Colonic mucosa (tissue), 4 donors: ENCODE results near the gene C6orf89. TPM values are rescaled to one million over a fixed set of nuclear protein-coding genes. Genes with fewer than 3 reads are reported as not detected.
"Not testable (repeated sequence)": the region's sequence is repeated elsewhere in the genome, so short reads cannot be mapped to it uniquely, and the experiment has no call there.

Experiments
- DNase-seq: peaks from one replicate; pipeline ENCODE4 v3.0.0-alpha.2; 2020
- H3K27ac ChIP-seq: fragments of 200-600 bp; one replicate; pipeline ENCODE4 v1.8.0; 2021
- H3K27me3 ChIP-seq: fragments of 200-600 bp; one replicate; pipeline ENCODE4 v1.8.0; 2021
- H3K36me3 ChIP-seq: fragments of 200-600 bp; one replicate; pipeline ENCODE4 v1.8.0; 2021
- H3K4me1 ChIP-seq: fragments of 200-600 bp; one replicate; pipeline ENCODE4 v1.8.0; 2021; ENCODE audit warnings: mild to moderate bottlenecking
- H3K4me3 ChIP-seq: fragments of 200-600 bp; one replicate; pipeline ENCODE4 v1.8.0; 2021
- H3K9ac ChIP-seq, 2 donors: one replicate each; pipeline ENCODE4 v1.7.0; 2013; ENCODE audit warnings: control low read depth in 2 of 2, low read depth in 2 of 2, low read length in 2 of 2
- H3K9me3 ChIP-seq: fragments of 200-600 bp; one replicate; pipeline ENCODE4 v1.8.0; 2021
- CTCF ChIP-seq: fragments of 200-600 bp; IDR thresholded peaks from one replicate; pipeline ENCODE4 v1.8.0; 2022; ENCODE audit warnings: antibody characterized with exemption, mild to moderate bottlenecking
- intact Hi-C: fragments of 100-400 bp; cut with DNase I; formaldehyde crosslinking; loops from one replicate; pipeline ENCODE4 v1.14.1; 2022
- total RNA-seq, 2 donors: library from RNA; stranded (reverse); fragmentation: NEBNext Ultra II Directional in 1 of 2; extraction: Animal tissue kit (Norgen Biotek cat#: 25700) in 1 of 2; gene quantifications; one replicate each; pipeline ENCODE4 v1.2.1, GENCODE V29; 2021
- donor health status: healthy.
- donor health status: DM: no; HTN: no; CAD: no.
- donor health status: DM: no; HTN: no; CAD: no.

The C6orf89 gene
- total RNA-seq, 2 donors from 2014 or later: 46.3 to 49.5 TPM

- Histone ChIP-seq H3K36me3 (no peaks in the 10 kb centered on the region), H3K9me3 (no peaks in the 10 kb centered on the region), H3K4me1 (no peaks in the 10 kb centered on the region), H3K9ac (no peak overlapping the region), H3K27me3 (no peaks in the 10 kb centered on the region), H3K27ac (no peak overlapping the region), H3K4me3 (no peak overlapping the region)
- intact Hi-C loops: no loop called here
- no peak for TF ChIP-seq CTCF
- no peak for DNase-seq
Measured at GRCh38 chr6:36947570-36948351, 62.0 kb downstream of the C6orf89 start.

GRCh38 chr6:36949076-36949475, 63.3 kb downstream of the C6orf89 start:
- DNase-seq, intact Hi-C loops, H3K27ac ChIP-seq, H3K4me3 ChIP-seq, H3K9ac ChIP-seq, H3K9me3 ChIP-seq, H3K27me3 ChIP-seq, H3K36me3 ChIP-seq, H3K4me1 ChIP-seq: not testable (repeated sequence)

GRCh38 chr6:36949636-36950035, 63.9 kb downstream of the C6orf89 start:
- H3K9ac ChIP-seq: no peak overlapping the region
- no peak overlapping the region for H3K4me3 ChIP-seq
- H3K27me3 ChIP-seq: no peaks in the 10 kb centered on the region
- TF ChIP-seq CTCF: no peak
- intact Hi-C loops: no loop called here
- no peak for DNase-seq
- H3K9me3 ChIP-seq: no peaks in the 10 kb centered on the region
- no peaks in the 10 kb centered on the region for H3K36me3 ChIP-seq
- no peak overlapping the region for H3K27ac ChIP-seq
- H3K4me1 ChIP-seq: no peaks in the 10 kb centered on the region

- intact Hi-C loops: no loop called here
- H3K9ac ChIP-seq: no peak overlapping the region
- H3K27ac ChIP-seq: no peak overlapping the region
- no peak for TF ChIP-seq CTCF
- no peaks in the 10 kb centered on the region for H3K9me3 ChIP-seq
- no peak for DNase-seq
- H3K27me3 ChIP-seq: no peaks in the 10 kb centered on the region
- H3K36me3 ChIP-seq: no peaks in the 10 kb centered on the region
- H3K4me3 ChIP-seq: no peak overlapping the region
- no peaks in the 10 kb centered on the region for H3K4me1 ChIP-seq
Measured at GRCh38 chr6:36953931-36954261, 68.1 kb downstream of the C6orf89 start.

GRCh38 chr6:36954262-36954931, 68.6 kb downstream of the C6orf89 start, which contains the start of gene PI16:
TSS of gene PI16 (plus strand) at chr6:36954738. CDS start at chr6:36954761, 23 bp downstream.
- H3K4me1 ChIP-seq: no peaks in the 10 kb centered on the region
- H3K27me3 ChIP-seq: no peaks in the 10 kb centered on the region
- H3K36me3 ChIP-seq: no peaks in the 10 kb centered on the region
- no peak within 1 kb of the TSS for H3K9ac ChIP-seq
- no peak within 1 kb of the TSS for H3K27ac ChIP-seq
- H3K9me3 ChIP-seq: no peaks in the 10 kb centered on the region
- TF ChIP-seq CTCF: no peak
- DNase-seq: no peak
- no peak within 1 kb of the TSS for H3K4me3 ChIP-seq
- intact Hi-C loops: no loop called here

- no peak for DNase-seq
- Histone ChIP-seq H3K36me3 (no peaks in the 10 kb centered on the region), H3K27me3 (no peaks in the 10 kb centered on the region), H3K27ac (no peak overlapping the region), H3K4me3 (no peak overlapping the region), H3K9me3 (no peaks in the 10 kb centered on the region), H3K4me1 (no peaks in the 10 kb centered on the region), H3K9ac (no peak overlapping the region)
- intact Hi-C loops: no loop called here
- TF ChIP-seq CTCF: no peak
Measured at GRCh38 chr6:36955136-36955535, 69.4 kb downstream of the C6orf89 start.
